Endodermal cell (in vitro differentiated cells): ENCODE results near the gene LTBP2. TPM values are rescaled to one million over a fixed set of nuclear protein-coding genes. Genes with fewer than 3 reads are reported as not detected.

Experiments
- DNase-seq: peaks from one replicate; pipeline ENCODE4 v3.0.0-alpha.2; 2017
- H3K27ac ChIP-seq: 2 replicates; pipeline ENCODE4 v1.5.1; 2013; ENCODE audit warnings: mild to moderate bottlenecking, low read depth, low read length, moderate library complexity
- H3K27me3 ChIP-seq: 2 replicates; pipeline ENCODE4 v1.6.1; 2013; ENCODE audit warnings: mild to moderate bottlenecking, low read length, moderate library complexity; ENCODE audit not compliant: insufficient read depth, control insufficient read depth, poor library complexity, severe bottlenecking
- H3K36me3 ChIP-seq: 2 replicates; pipeline ENCODE4 v1.7.0; 2013; ENCODE audit warnings: mild to moderate bottlenecking, low read length, moderate library complexity; ENCODE audit not compliant: control insufficient read depth, insufficient read depth
- H3K4me1 ChIP-seq: one replicate; pipeline ENCODE4 v1.7.0; 2013; ENCODE audit warnings: low read length; ENCODE audit not compliant: control insufficient read depth, insufficient read depth
- H3K4me3 ChIP-seq: 2 replicates; pipeline ENCODE4 v1.5.1; 2013; ENCODE audit warnings: mild to moderate bottlenecking, low read length, moderate library complexity
- H3K9ac ChIP-seq: 2 replicates; pipeline ENCODE4 v1.6.1; 2013; ENCODE audit warnings: mild to moderate bottlenecking, low read length, moderate library complexity; ENCODE audit not compliant: poor library complexity, severe bottlenecking; ENCODE audit errors: extremely low read depth
- H3K9me3 ChIP-seq: 2 replicates; pipeline ENCODE4 v1.6.1; 2013; ENCODE audit warnings: mild to moderate bottlenecking, low read length, moderate library complexity; ENCODE audit not compliant: control insufficient read depth
- H3K27ac Mint-ChIP-seq: 2 replicates; pipeline ENCODE4 v1.8.0; 2020; ENCODE audit warnings: mixed read lengths
- H3K27me3 Mint-ChIP-seq: 2 replicates; pipeline ENCODE4 v1.8.0; 2021; ENCODE audit warnings: mild to moderate bottlenecking, mixed read lengths; ENCODE audit not compliant: insufficient read depth
- H3K36me3 Mint-ChIP-seq: 2 replicates; pipeline ENCODE4 v1.8.0; 2020; ENCODE audit warnings: low read depth, mixed read lengths
- H3K4me1 Mint-ChIP-seq: 2 replicates; pipeline ENCODE4 v1.8.0; 2020; ENCODE audit warnings: mixed read lengths
- H3K4me3 Mint-ChIP-seq: 2 replicates; pipeline ENCODE4 v1.8.0; 2020; ENCODE audit warnings: mild to moderate bottlenecking, moderate library complexity, mixed read lengths
- H3K9me3 Mint-ChIP-seq: 2 replicates; pipeline ENCODE4 v1.8.0; 2020; ENCODE audit warnings: mild to moderate bottlenecking, mixed read lengths
- WGBS, 2 experiments: methylation state at CpG; one replicate each; pipeline versions ENCODE4 v1.1.5 to v1.1.7; 2013; ENCODE audit warnings: missing lambda C conversion rate in 2 of 2, mixed read lengths in 1 of 2; ENCODE audit not compliant: insufficient coverage in 1 of 2, insufficient read length in 1 of 2; 5-methylcytosine and 5-hydroxymethylcytosine counted together
- total RNA-seq, 2 donors: library from RNA; stranded (reverse); fragmentation: NEBNext Ultra II Directional in 1 of 2; extraction: Animal tissue kit (Norgen Biotek cat#: 25700) in 1 of 2; gene quantifications; 2 replicates in 1 of 2; 3 replicates in 1 of 2; pipeline ENCODE4 v1.2.1, GENCODE V29; 2021
- TF ChIP-seq, protein P1 (sequence below): fragments of 200-600 bp; sonication (generic); conservative IDR thresholded peaks from 2 replicates; pipeline ENCODE4 v1.5.0; 2021; ENCODE audit warnings: antibody characterized with exemption, mild to moderate bottlenecking

The LTBP2 gene
- total RNA-seq, 2 donors from 2014 or later = 1.7 to 2.9 TPM

DNA sequence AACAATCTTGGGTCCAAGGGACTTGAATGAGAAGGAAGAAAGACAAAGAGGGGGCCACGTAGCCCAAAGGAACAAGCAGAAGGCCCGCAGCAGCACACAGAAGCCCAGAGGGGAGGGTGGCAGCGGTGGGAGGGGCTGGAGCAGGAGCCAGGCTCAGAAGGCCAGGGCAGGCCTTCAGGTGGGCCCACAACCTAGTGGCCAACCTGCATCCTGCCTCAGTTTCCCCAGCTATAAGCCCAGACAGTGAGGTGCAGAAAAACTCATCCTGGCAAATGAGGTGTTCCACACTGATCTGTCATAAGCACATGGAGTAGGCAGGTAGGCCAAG, 34.1 kb downstream of the LTBP2 start:
- no peak overlapping the region for H3K27ac Mint-ChIP-seq

DNA sequence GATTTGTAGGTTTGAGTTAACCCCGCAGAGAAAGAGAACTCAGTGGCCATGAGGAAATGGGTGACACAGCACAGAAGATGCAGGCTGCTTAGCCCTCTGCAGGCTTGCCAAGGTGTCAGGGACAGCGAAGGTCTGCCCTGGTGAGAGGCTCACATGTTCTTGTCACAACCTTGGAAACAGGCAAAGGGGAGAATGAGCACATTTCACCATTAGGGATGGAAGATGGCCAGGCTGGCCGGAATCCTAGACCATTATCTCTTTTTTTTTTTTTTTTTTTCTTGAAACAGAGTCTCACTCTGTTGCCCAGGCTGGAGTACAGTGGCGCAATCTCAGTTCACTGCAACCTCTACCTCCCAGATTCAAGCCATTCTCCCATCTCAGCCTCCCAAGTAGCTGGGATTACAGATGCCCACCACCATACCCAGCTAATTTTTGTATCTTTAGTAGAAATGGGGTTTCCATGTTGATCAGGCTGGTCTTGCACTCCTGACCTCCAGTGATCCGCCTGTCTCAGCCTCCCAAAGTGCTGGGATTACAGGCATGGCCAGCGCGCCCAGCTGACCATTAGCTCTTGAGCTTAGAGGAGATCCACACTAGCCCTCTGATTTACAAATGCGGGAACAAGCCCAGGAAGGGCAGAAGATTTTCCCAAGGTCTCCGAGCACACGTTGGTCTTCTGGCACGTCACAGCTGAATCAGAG, 34.6 kb downstream of the LTBP2 start:
- Histone ChIP-seq H3K4me3 (no peak overlapping the region), H3K9ac (no peak overlapping the region), H3K36me3 (no peaks in the 10 kb centered on the region), H3K4me1 (no peaks in the 10 kb centered on the region), H3K9me3 (no peaks in the 10 kb centered on the region), H3K27ac (no peak overlapping the region), H3K27me3 (no peaks in the 10 kb centered on the region)
- Mint-ChIP-seq H3K27ac (no peak overlapping the region), H3K9me3 (no peaks in the 10 kb centered on the region), H3K27me3 (no peaks in the 10 kb centered on the region), H3K4me3 (no peak overlapping the region), H3K4me1 (no peaks in the 10 kb centered on the region), H3K36me3 (no peaks in the 10 kb centered on the region)
- WGBS, 2 experiments = 88 to 89% methylated on average over 9 to 11 of the region's 11 CpGs
- DNase-seq = no peak
- TF ChIP-seq, protein P1, sequence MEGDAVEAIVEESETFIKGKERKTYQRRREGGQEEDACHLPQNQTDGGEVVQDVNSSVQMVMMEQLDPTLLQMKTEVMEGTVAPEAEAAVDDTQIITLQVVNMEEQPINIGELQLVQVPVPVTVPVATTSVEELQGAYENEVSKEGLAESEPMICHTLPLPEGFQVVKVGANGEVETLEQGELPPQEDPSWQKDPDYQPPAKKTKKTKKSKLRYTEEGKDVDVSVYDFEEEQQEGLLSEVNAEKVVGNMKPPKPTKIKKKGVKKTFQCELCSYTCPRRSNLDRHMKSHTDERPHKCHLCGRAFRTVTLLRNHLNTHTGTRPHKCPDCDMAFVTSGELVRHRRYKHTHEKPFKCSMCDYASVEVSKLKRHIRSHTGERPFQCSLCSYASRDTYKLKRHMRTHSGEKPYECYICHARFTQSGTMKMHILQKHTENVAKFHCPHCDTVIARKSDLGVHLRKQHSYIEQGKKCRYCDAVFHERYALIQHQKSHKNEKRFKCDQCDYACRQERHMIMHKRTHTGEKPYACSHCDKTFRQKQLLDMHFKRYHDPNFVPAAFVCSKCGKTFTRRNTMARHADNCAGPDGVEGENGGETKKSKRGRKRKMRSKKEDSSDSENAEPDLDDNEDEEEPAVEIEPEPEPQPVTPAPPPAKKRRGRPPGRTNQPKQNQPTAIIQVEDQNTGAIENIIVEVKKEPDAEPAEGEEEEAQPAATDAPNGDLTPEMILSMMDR = no peak

More for the DNA sequence above, 34.1 kb downstream of the LTBP2 start:
- TF ChIP-seq, protein P1 = no peak
- H3K27ac ChIP-seq = no peak overlapping the region
- Mint-ChIP-seq H3K4me1 (no peaks in the 10 kb centered on the region), H3K36me3 (no peaks in the 10 kb centered on the region), H3K4me3 (no peak overlapping the region), H3K27me3 (no peaks in the 10 kb centered on the region), H3K9me3 (no peaks in the 10 kb centered on the region)
- no peaks in the 10 kb centered on the region for H3K9me3 ChIP-seq
- no peaks in the 10 kb centered on the region for H3K27me3 ChIP-seq
- WGBS, 2 experiments = 90 to 91% methylated on average over 3 of the region's 3 CpGs
- H3K4me3 ChIP-seq = no peak overlapping the region
- H3K36me3 ChIP-seq = no peaks in the 10 kb centered on the region
- no peak for DNase-seq
- H3K4me1 ChIP-seq = no peaks in the 10 kb centered on the region
- no peak overlapping the region for H3K9ac ChIP-seq

DNA sequence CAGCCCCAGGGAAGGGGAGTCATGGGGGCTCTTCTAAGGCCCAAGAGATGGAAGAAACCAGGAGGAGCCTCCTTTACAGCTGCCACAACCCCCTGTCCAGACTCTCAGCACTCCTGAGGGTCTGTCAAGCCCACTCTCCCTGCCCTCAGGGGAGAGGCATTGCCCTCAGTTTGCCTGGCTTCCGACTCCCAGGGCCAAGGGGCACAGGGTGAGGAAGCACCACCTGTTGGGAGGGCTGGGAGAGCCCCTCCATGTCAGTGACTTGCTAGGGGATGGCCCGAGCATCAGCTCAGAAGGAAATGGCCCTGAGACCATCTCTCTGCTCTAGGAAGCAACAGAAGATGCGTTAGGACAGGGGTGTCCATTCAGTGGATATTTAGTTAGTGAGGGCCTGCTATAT, 36.1 kb downstream of the LTBP2 start:
- H3K9ac ChIP-seq = no peak overlapping the region
- WGBS, 2 experiments = 88 to 94% methylated on average over 2 to 3 of the region's 3 CpGs
- DNase-seq = no peak
- Mint-ChIP-seq H3K4me3 (no peak overlapping the region), H3K4me1 (no peaks in the 10 kb centered on the region), H3K9me3 (no peaks in the 10 kb centered on the region), H3K36me3 (no peaks in the 10 kb centered on the region), H3K27ac (no peak overlapping the region), H3K27me3 (no peaks in the 10 kb centered on the region)
- no peaks in the 10 kb centered on the region for H3K36me3 ChIP-seq
- no peaks in the 10 kb centered on the region for H3K9me3 ChIP-seq
- H3K4me1 ChIP-seq = no peaks in the 10 kb centered on the region
- no peak overlapping the region for H3K4me3 ChIP-seq
- H3K27me3 ChIP-seq = no peaks in the 10 kb centered on the region
- TF ChIP-seq, protein P1 = no peak
- H3K27ac ChIP-seq = no peak overlapping the region
